GM10266 (cell line): Measurements from ENCODE around the gene FREM1.

ENCODE experiments used
- DNase-seq: peaks from one replicate; pipeline ENCODE4 v3.0.0; 2012; ENCODE audit errors: extremely low spot score
- CTCF ChIP-seq: IDR thresholded peaks from 2 replicates; pipeline ENCODE4 v1.5.1; 2012; ENCODE audit warnings: mild to moderate bottlenecking, low read depth; ENCODE audit not compliant: control insufficient read depth, insufficient read depth; ENCODE audit errors: missing control alignments

Gene FREM1

GRCh38 chr9:14939378-14939777 lies 29.1 kb upstream of the FREM1 start:
- no peak for DNase-seq
- TF ChIP-seq CTCF = no peak

GRCh38 chr9:14937216-14937615 lies 27.0 kb upstream of the FREM1 start:
- TF ChIP-seq CTCF = no peak

GRCh38 chr9:14936491-14936890 lies 26.3 kb upstream of the FREM1 start:
- no peak for TF ChIP-seq CTCF
- no peak for DNase-seq

More at GRCh38 chr9:14937216-14937615, 27.0 kb upstream of the FREM1 start:
- DNase-seq = no peak

- no peak for TF ChIP-seq CTCF
- no peak for DNase-seq
These were observed 25.7 kb upstream of the FREM1 start for GRCh38 chr9:14935964-14936363.

- DNase-seq = no peak
- no peak for TF ChIP-seq CTCF
These were observed 25.0 kb upstream of the FREM1 start for GRCh38 chr9:14935106-14935751.

- DNase-seq = no peak
- TF ChIP-seq CTCF = no peak
These were observed 22.4 kb upstream of the FREM1 start for GRCh38 chr9:14932641-14933040.

GRCh38 chr9:14932231-14932630 lies 22.0 kb upstream of the FREM1 start:
- no peak for TF ChIP-seq CTCF
- DNase-seq = no peak
